GM12864 (cell line): ENCODE measurements around the gene CREB3.

Experiments
- DNase-seq: peaks from one replicate; pipeline ENCODE4 v3.0.0-alpha.2; 2011; ENCODE audit warnings: low read depth
- H3K4me3 ChIP-seq: 2 replicates; pipeline ENCODE4 v1.5.1; 2011; ENCODE audit warnings: mild to moderate bottlenecking, low read depth, low read length, control low read depth
- CTCF ChIP-seq: IDR thresholded peaks from 2 replicates; pipeline ENCODE4 v1.5.1; 2011; ENCODE audit warnings: low read depth, mild to moderate bottlenecking, moderate library complexity, low read length, control low read depth, inconsistent platforms; ENCODE audit errors: missing control alignments

The CREB3 gene

GRCh38 chr9:35759795-35760194 is 27.3 kb downstream of the CREB3 start:
- no peak for TF ChIP-seq CTCF
- DNase-seq: no peak
- H3K4me3 ChIP-seq: no peak overlapping the region

DNA sequence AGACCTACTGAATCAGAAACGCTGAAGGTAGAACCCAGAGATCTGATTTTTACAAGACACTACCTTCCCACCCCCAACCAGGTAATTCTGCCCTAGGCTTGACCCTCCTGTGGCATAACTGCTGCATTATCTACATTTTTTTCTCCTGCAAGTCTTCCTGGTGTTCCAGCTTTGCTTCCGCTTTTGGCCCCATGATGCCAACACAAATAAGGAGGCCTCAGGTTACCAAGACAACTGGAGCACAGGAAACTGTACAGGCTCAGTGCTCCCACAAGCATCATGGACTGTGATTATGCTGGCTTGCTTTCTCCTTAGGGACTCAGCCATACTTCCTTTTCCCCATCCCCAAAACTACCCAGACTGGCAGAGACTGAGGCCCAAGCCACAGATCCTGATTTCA is 28.2 kb downstream of the CREB3 start:
- DNase-seq: no peak
- no peak overlapping the region for H3K4me3 ChIP-seq
- TF ChIP-seq CTCF: no peak

GRCh38 chr9:35763181-35763580 is 30.7 kb downstream of the CREB3 start:
- no peak for TF ChIP-seq CTCF
- no peak for DNase-seq
- H3K4me3 ChIP-seq: no peak overlapping the region

DNA sequence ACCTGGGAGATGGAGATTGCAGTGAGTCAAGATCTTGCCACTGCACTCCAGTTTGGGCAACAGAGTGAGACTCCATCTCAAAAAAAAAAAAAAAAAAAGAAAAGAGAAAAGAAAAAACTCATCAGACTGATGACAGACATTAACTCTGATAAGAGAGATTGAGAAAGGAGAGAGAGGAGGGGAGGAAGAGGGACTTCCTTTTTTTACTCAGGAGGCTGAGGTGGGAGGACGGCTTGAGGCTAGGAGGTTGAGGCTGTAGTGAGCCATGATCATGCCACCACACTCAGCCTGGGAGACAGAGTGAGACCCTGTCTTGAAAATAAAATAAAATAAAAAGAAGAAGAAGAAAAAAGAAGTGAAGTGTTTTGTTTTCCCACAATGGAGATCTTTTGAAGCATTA is 31.3 kb downstream of the CREB3 start:
- TF ChIP-seq CTCF: no peak
- no peak for DNase-seq
- no peak overlapping the region for H3K4me3 ChIP-seq

DNA sequence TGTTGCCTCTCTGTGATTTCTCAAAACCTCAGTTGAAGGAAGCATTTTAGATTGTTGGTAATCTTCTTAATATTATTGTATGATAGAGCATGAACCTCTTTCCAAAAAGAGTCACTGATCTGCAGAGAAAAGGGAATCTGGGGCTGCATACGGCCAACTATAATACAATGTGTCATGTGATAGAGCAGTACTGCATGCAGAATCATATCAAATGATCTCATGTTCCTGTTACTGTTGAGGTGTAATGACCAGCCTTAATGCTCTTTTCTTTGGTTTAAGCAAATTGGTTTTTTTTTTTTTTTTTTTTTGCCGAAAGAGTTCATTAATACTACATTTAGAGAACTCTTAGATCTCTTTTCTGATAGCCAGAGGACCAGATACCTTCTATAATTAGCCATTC is 34.5 kb downstream of the CREB3 start:
- TF ChIP-seq CTCF: no peak
- DNase-seq: no peak
- no peak overlapping the region for H3K4me3 ChIP-seq

GRCh38 chr9:35767458-35767857 is 35.0 kb downstream of the CREB3 start:
- no peak for DNase-seq
- no peak overlapping the region for H3K4me3 ChIP-seq
- TF ChIP-seq CTCF: no peak

DNA sequence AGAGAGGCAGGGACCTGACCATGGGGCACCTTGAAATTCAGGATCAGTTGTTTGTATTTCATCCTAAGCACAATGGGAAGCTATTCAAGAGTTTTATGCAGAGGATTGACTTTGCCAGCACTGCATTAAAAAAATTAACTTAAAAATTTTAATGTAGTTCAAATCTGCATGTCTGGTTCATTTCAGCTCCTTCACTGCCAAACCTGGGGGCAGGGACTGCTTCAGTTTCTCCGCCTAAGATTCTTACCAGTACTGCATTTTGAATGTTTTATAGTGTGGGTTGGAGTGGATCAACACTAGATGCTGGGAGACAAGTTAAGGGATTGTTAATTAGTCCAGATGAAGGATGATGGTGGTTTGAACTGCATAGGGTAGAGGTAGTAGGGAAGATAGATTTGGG is 37.3 kb downstream of the CREB3 start:
- no peak for TF ChIP-seq CTCF
- no peak for DNase-seq
- H3K4me3 ChIP-seq: no peak overlapping the region
